Measurements from ENCODE around the gene IFNA17. TPM values are rescaled to one million over a fixed set of nuclear protein-coding genes. Genes with fewer than 3 reads are reported as not detected.
"Not testable (repeated sequence)": the region's sequence is repeated elsewhere in the genome, so short reads cannot be mapped to it uniquely, and the experiment has no call there.

Gene IFNA17
- polyA plus RNA-seq, 1 experiment: not detected

GRCh38 chr9:21244836-21245235 lies 16.8 kb upstream of the IFNA17 start:
- no peaks in the 10 kb centered on the region for H3K27me3 ChIP-seq (ENCODE audit: control insufficient read depth, insufficient read depth, low read length)
- CTCF ChIA-PET: interaction anchor here (1.3 kb wide), 1 partner anchor 9 kb away, joined by 6 read pairs; no protein-coding TSS in a partner anchor
- POLR2A ChIA-PET: no interaction called here

GRCh38 chr9:21239911-21240310 lies 11.9 kb upstream of the IFNA17 start, which contains the start of gene IFNA14:
Gene IFNA14, minus strand, starts transcription at chr9:21240005. Its CDS starts 70 bp downstream, at chr9:21239935.
- Histone ChIP-seq H3K36me3 (ENCODE audit: control insufficient read depth, insufficient read depth, low read length) (no peaks in the 10 kb centered on the region), H3K4me3 (ENCODE audit: low read depth, low read length) (no peak within 1 kb of the TSS), H3K27me3 (ENCODE audit: control insufficient read depth, insufficient read depth, low read length) (0 out of 2 replicates have a peak, but pooled peaks cover 2% of the 10 kb centered on the region)
- TF ChIP-seq CTCF (IDR thresholded peaks at IDR 0.05; ENCODE audit: insufficient read depth, low read depth, low read length): no peak
- POLR2A ChIA-PET: no interaction called here
- CTCF ChIA-PET: no interaction called here
- DNase-seq (ENCODE audit: low read depth): no peak

More at GRCh38 chr9:21244836-21245235, 16.8 kb upstream of the IFNA17 start:
- DNase-seq (ENCODE audit: low read depth): no peak
- H3K36me3 ChIP-seq (ENCODE audit: control insufficient read depth, insufficient read depth, low read length): no peaks in the 10 kb centered on the region
- H3K4me3 ChIP-seq (ENCODE audit: low read depth, low read length): no peak overlapping the region
- TF ChIP-seq CTCF (IDR thresholded peaks at IDR 0.05; ENCODE audit: insufficient read depth, low read depth, low read length): no peak

- H3K4me3 ChIP-seq (ENCODE audit: low read depth, low read length); H3K36me3 ChIP-seq (ENCODE audit: control insufficient read depth, insufficient read depth, low read length); DNase-seq (ENCODE audit: low read depth); POLR2A ChIA-PET; H3K27me3 ChIP-seq (ENCODE audit: control insufficient read depth, insufficient read depth, low read length): not testable (repeated sequence)
- CTCF ChIA-PET: interaction anchor here (0.6 to 1.7 kb wide), 14 partner anchors 11 to 573 kb away, joined by 3 to 5 read pairs (median 4); no protein-coding TSS in a partner anchor
These were observed 8.3 kb upstream of the IFNA17 start for GRCh38 chr9:21236360-21236714.

- H3K27me3 ChIP-seq (ENCODE audit: control insufficient read depth, insufficient read depth, low read length); DNase-seq (ENCODE audit: low read depth); H3K4me3 ChIP-seq (ENCODE audit: low read depth, low read length); POLR2A ChIA-PET; H3K36me3 ChIP-seq (ENCODE audit: control insufficient read depth, insufficient read depth, low read length): not testable (repeated sequence)
- peak; percentile 53 for TF ChIP-seq CTCF (IDR thresholded peaks at IDR 0.05; ENCODE audit: insufficient read depth, low read depth, low read length)
- CTCF ChIA-PET: interaction anchor here (0.6 to 1.7 kb wide), 16 partner anchors 9 to 574 kb away, joined by 3 to 6 read pairs (median 4); no protein-coding TSS in a partner anchor
These were observed 7.7 kb upstream of the IFNA17 start for GRCh38 chr9:21235468-21236359.

- no peak for TF ChIP-seq CTCF (IDR thresholded peaks at IDR 0.05; ENCODE audit: insufficient read depth, low read depth, low read length)
- H3K27me3 ChIP-seq (ENCODE audit: control insufficient read depth, insufficient read depth, low read length): 0 out of 2 replicates have a peak, but pooled peaks cover 2% of the 10 kb centered on the region
- H3K4me3 ChIP-seq (ENCODE audit: low read depth, low read length): no peak overlapping the region
- CTCF ChIA-PET: no interaction called here
- H3K36me3 ChIP-seq (ENCODE audit: control insufficient read depth, insufficient read depth, low read length): no peaks in the 10 kb centered on the region
- no peak for DNase-seq (ENCODE audit: low read depth)
- POLR2A ChIA-PET: no interaction called here
These were observed 6.2 kb upstream of the IFNA17 start for GRCh38 chr9:21234153-21234687.

Measured in BJ (cell line).